ENCODE measurements around the gene KIF14.

DNA sequence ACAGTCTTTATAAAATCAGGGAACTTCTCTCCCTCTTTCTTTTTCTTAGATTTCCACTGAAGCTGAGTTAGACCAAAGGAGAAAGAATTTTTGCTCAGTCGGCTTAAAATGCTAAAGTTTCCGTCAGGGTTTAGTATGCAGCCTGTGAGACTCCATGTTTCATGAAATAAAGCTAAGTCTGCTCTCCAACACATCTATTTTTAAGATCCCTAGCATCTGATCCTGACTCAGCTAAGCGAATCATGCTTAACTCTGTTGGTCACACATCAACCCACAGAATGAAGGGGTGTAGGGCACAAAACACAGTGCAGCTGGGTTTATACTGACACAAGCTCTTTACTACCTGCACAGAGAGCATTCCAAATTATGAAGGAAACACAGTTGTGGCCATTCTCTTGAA lies 108.4 kb downstream of the KIF14 start:
- TF ChIP-seq, protein P1, sequence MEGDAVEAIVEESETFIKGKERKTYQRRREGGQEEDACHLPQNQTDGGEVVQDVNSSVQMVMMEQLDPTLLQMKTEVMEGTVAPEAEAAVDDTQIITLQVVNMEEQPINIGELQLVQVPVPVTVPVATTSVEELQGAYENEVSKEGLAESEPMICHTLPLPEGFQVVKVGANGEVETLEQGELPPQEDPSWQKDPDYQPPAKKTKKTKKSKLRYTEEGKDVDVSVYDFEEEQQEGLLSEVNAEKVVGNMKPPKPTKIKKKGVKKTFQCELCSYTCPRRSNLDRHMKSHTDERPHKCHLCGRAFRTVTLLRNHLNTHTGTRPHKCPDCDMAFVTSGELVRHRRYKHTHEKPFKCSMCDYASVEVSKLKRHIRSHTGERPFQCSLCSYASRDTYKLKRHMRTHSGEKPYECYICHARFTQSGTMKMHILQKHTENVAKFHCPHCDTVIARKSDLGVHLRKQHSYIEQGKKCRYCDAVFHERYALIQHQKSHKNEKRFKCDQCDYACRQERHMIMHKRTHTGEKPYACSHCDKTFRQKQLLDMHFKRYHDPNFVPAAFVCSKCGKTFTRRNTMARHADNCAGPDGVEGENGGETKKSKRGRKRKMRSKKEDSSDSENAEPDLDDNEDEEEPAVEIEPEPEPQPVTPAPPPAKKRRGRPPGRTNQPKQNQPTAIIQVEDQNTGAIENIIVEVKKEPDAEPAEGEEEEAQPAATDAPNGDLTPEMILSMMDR (IDR thresholded peaks at IDR 0.05), result no peak
- no peak for TF ChIP-seq POLR2AphosphoS5 (IDR thresholded peaks at IDR 0.05; ENCODE audit: low read depth, low read length)
- TF ChIP-seq SIN3A (IDR thresholded peaks at IDR 0.05; ENCODE audit: borderline replicate concordance, insufficient read depth, low read depth, low read length), result no peak
- TF ChIP-seq, protein P2, sequence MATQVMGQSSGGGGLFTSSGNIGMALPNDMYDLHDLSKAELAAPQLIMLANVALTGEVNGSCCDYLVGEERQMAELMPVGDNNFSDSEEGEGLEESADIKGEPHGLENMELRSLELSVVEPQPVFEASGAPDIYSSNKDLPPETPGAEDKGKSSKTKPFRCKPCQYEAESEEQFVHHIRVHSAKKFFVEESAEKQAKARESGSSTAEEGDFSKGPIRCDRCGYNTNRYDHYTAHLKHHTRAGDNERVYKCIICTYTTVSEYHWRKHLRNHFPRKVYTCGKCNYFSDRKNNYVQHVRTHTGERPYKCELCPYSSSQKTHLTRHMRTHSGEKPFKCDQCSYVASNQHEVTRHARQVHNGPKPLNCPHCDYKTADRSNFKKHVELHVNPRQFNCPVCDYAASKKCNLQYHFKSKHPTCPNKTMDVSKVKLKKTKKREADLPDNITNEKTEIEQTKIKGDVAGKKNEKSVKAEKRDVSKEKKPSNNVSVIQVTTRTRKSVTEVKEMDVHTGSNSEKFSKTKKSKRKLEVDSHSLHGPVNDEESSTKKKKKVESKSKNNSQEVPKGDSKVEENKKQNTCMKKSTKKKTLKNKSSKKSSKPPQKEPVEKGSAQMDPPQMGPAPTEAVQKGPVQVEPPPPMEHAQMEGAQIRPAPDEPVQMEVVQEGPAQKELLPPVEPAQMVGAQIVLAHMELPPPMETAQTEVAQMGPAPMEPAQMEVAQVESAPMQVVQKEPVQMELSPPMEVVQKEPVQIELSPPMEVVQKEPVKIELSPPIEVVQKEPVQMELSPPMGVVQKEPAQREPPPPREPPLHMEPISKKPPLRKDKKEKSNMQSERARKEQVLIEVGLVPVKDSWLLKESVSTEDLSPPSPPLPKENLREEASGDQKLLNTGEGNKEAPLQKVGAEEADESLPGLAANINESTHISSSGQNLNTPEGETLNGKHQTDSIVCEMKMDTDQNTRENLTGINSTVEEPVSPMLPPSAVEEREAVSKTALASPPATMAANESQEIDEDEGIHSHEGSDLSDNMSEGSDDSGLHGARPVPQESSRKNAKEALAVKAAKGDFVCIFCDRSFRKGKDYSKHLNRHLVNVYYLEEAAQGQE (IDR thresholded peaks at IDR 0.05; ENCODE audit: insufficient read depth in 1 of 2, low read depth in 2 of 2, low read length in 1 of 2), result no peak
- no peak for TF ChIP-seq TCF7L2 (IDR thresholded peaks at IDR 0.05; ENCODE audit: low read depth, low read length)

Measured in Panc1 (cell line).